Measurements from ENCODE around the gene SMIM5.

SMIM5 gene

GRCh38 chr17:75614556-75615270 lies 18.5 kb upstream of the SMIM5 start:
- no peak for ATAC-seq (ENCODE audit: low read depth)
- Histone ChIP-seq H3K4me3 (ENCODE audit: severe bottlenecking) (no peak overlapping the region), H3K9me3 (ENCODE audit: severe bottlenecking) (no peaks in the 10 kb centered on the region), H3K27me3 (ENCODE audit: insufficient read depth, poor library complexity, severe bottlenecking) (no peaks in the 10 kb centered on the region), H3K36me3 (ENCODE audit: low read depth) (no peaks in the 10 kb centered on the region), H3K4me1 (ENCODE audit: insufficient read depth, poor library complexity, severe bottlenecking) (peaks cover 5% of the 10 kb centered on the region), H3K27ac (ENCODE audit: poor library complexity, severe bottlenecking) (no peak overlapping the region)
- no peak for DNase-seq (ENCODE audit: low spot score)
- no peak for TF ChIP-seq CTCF (IDR thresholded peaks at IDR 0.05; ENCODE audit: poor library complexity, severe bottlenecking)

- Histone ChIP-seq H3K27me3 (ENCODE audit: insufficient read depth, poor library complexity, severe bottlenecking) (no peaks in the 10 kb centered on the region), H3K36me3 (ENCODE audit: low read depth) (no peaks in the 10 kb centered on the region), H3K4me1 (ENCODE audit: insufficient read depth, poor library complexity, severe bottlenecking) (peaks cover 5% of the 10 kb centered on the region), H3K27ac (ENCODE audit: poor library complexity, severe bottlenecking) (no peak overlapping the region), H3K4me3 (ENCODE audit: severe bottlenecking) (no peak overlapping the region), H3K9me3 (ENCODE audit: severe bottlenecking) (no peaks in the 10 kb centered on the region)
- no peak for TF ChIP-seq CTCF (IDR thresholded peaks at IDR 0.05; ENCODE audit: poor library complexity, severe bottlenecking)
- ATAC-seq (ENCODE audit: low read depth), result no peak
- DNase-seq (ENCODE audit: low spot score), result no peak
These were observed 17.9 kb upstream of the SMIM5 start for GRCh38 chr17:75615301-75615700.

GRCh38 chr17:75616521-75617122 lies 16.6 kb upstream of the SMIM5 start:
- no peak overlapping the region for H3K4me3 ChIP-seq (ENCODE audit: severe bottlenecking)
- no peaks in the 10 kb centered on the region for H3K36me3 ChIP-seq (ENCODE audit: low read depth)
- H3K27me3 ChIP-seq (ENCODE audit: insufficient read depth, poor library complexity, severe bottlenecking), result no peaks in the 10 kb centered on the region
- TF ChIP-seq CTCF (IDR thresholded peaks at IDR 0.05; ENCODE audit: poor library complexity, severe bottlenecking), result no peak
- no peaks in the 10 kb centered on the region for H3K9me3 ChIP-seq (ENCODE audit: severe bottlenecking)
- H3K4me1 ChIP-seq (ENCODE audit: insufficient read depth, poor library complexity, severe bottlenecking), result no peaks in the 10 kb centered on the region
- H3K27ac ChIP-seq (ENCODE audit: poor library complexity, severe bottlenecking), result no peak overlapping the region
- ATAC-seq (ENCODE audit: low read depth) (no peak), DNase-seq (ENCODE audit: low spot score) (no peak)

- no peak for TF ChIP-seq CTCF (IDR thresholded peaks at IDR 0.05; ENCODE audit: poor library complexity, severe bottlenecking)
- ATAC-seq (ENCODE audit: low read depth), result no peak
These were observed 16.0 kb upstream of the SMIM5 start for GRCh38 chr17:75617218-75617617.

GRCh38 chr17:75617675-75618074 lies 15.6 kb upstream of the SMIM5 start:
- H3K36me3 ChIP-seq (ENCODE audit: low read depth), result no peaks in the 10 kb centered on the region
- no peak for ATAC-seq (ENCODE audit: low read depth)
- no peaks in the 10 kb centered on the region for H3K9me3 ChIP-seq (ENCODE audit: severe bottlenecking)
- H3K27ac ChIP-seq (ENCODE audit: poor library complexity, severe bottlenecking), result no peak overlapping the region
- H3K27me3 ChIP-seq (ENCODE audit: insufficient read depth, poor library complexity, severe bottlenecking), result no peaks in the 10 kb centered on the region
- no peak for DNase-seq (ENCODE audit: low spot score)
- no peak overlapping the region for H3K4me3 ChIP-seq (ENCODE audit: severe bottlenecking)
- no peaks in the 10 kb centered on the region for H3K4me1 ChIP-seq (ENCODE audit: insufficient read depth, poor library complexity, severe bottlenecking)
- TF ChIP-seq CTCF (IDR thresholded peaks at IDR 0.05; ENCODE audit: poor library complexity, severe bottlenecking), result no peak

More at GRCh38 chr17:75617218-75617617, 16.0 kb upstream of the SMIM5 start:
- H3K27me3 ChIP-seq (ENCODE audit: insufficient read depth, poor library complexity, severe bottlenecking), result no peaks in the 10 kb centered on the region
- H3K4me3 ChIP-seq (ENCODE audit: severe bottlenecking), result no peak overlapping the region
- no peaks in the 10 kb centered on the region for H3K9me3 ChIP-seq (ENCODE audit: severe bottlenecking)
- H3K36me3 ChIP-seq (ENCODE audit: low read depth), result no peaks in the 10 kb centered on the region
- no peaks in the 10 kb centered on the region for H3K4me1 ChIP-seq (ENCODE audit: insufficient read depth, poor library complexity, severe bottlenecking)
- no peak overlapping the region for H3K27ac ChIP-seq (ENCODE audit: poor library complexity, severe bottlenecking)
- no peak for DNase-seq (ENCODE audit: low spot score)
